GM10248 (cell line): Measurements from ENCODE around the gene DENND1B.

Experiments
- CTCF ChIA-PET: fragments of 300-600 bp; sonication (Branson Sonifier 250); formaldehyde crosslinking; extraction: SDS; loops from one replicate; lab custom pipeline; 2021; ENCODE audit warnings: antibody characterized with exemption; lab: Yijun Ruan, JAX
- POLR2A ChIA-PET: fragments of 350-650 bp; sonication (Branson Sonifier 250); formaldehyde crosslinking; extraction: SDS; loops from one replicate; lab custom pipeline; 2020; ENCODE audit warnings: antibody characterized with exemption; lab: Yijun Ruan, JAX
- DNase-seq: peaks from one replicate; pipeline ENCODE4 v3.0.0; 2012; ENCODE audit errors: extremely low spot score
- CTCF ChIP-seq: IDR thresholded peaks from 2 replicates; pipeline ENCODE4 v1.5.1; 2012; ENCODE audit warnings: mild to moderate bottlenecking, low read depth; ENCODE audit errors: extremely low read depth, missing control alignments, control extremely low read depth

The DENND1B gene

GRCh38 chr1:197468543-197469175 is 306.6 kb downstream of the DENND1B start:
- ChIA-PET CTCF (interaction anchor here (1.3 kb wide), 1 partner anchor 17 kb away, joined by 4 read pairs; no protein-coding TSS in a partner anchor), POLR2A (no interaction called here)
- no peak for TF ChIP-seq CTCF
- DNase-seq = no peak

- CTCF ChIA-PET = no interaction called here
These were observed 307.4 kb downstream of the DENND1B start for GRCh38 chr1:197467881-197468280.

GRCh38 chr1:197466813-197467212 is 308.5 kb downstream of the DENND1B start:
- ChIA-PET POLR2A (no interaction called here), CTCF (interaction anchor here (1.8 kb wide), 1 partner anchor 9 kb away, joined by 5 read pairs; no protein-coding TSS in a partner anchor)
- no peak for DNase-seq
- TF ChIP-seq CTCF = no peak

More at GRCh38 chr1:197467881-197468280, 307.4 kb downstream of the DENND1B start:
- no peak for DNase-seq
- TF ChIP-seq CTCF = no peak
- POLR2A ChIA-PET = no interaction called here

GRCh38 chr1:197465528-197466327 is 309.6 kb downstream of the DENND1B start:
- CTCF ChIA-PET = interaction anchor here (1.8 kb wide), 1 partner anchor 8 kb away, joined by 5 read pairs; no protein-coding TSS in a partner anchor

GRCh38 chr1:197464044-197464443 is 311.2 kb downstream of the DENND1B start:
- POLR2A ChIA-PET = no interaction called here

More at GRCh38 chr1:197465528-197466327, 309.6 kb downstream of the DENND1B start:
- no peak for DNase-seq
- TF ChIP-seq CTCF = no peak
- POLR2A ChIA-PET = no interaction called here

GRCh38 chr1:197463142-197463541 is 312.1 kb downstream of the DENND1B start:
- ChIA-PET CTCF (no interaction called here), POLR2A (no interaction called here)
- no peak for DNase-seq
- no peak for TF ChIP-seq CTCF

More at GRCh38 chr1:197464044-197464443, 311.2 kb downstream of the DENND1B start:
- no peak for DNase-seq
- CTCF ChIA-PET = no interaction called here
- TF ChIP-seq CTCF = no peak
